ACHN (cell line): Measurements from ENCODE around the gene TNKS1BP1.
A peak's percentile ranks its signal among the peaks of the same experiment; 100 is the strongest.
"Not testable (repeated sequence)": the region's sequence is repeated elsewhere in the genome, so short reads cannot be mapped to it uniquely, and the experiment has no call there.

Source experiments
- DNase-seq: peaks from one replicate; pipeline ENCODE4 v3.0.0-alpha.2; 2015
- in situ Hi-C: cut with HindIII; loops from 2 replicates; pipeline ENCODE4 v1.10.0; 2017; ENCODE audit warnings: low sequenced_read_pairs, low pct_ligation_motif_present, low pct_unique_long_range_greater_than_20kb

TNKS1BP1 gene

GRCh38 chr11:57324886-57325734 is at the start of gene TNKS1BP1:
Gene TNKS1BP1 (minus strand): TSS chr11:57324952. CDS start chr11:57321885, 3,067 bp downstream.
- peak; percentile 92 for DNase-seq
- in situ Hi-C loops: no loop called here

- in situ Hi-C loops: no loop called here
Observed at GRCh38 chr11:57373146-57373545, 48.4 kb upstream of the TNKS1BP1 start.

GRCh38 chr11:57370941-57371340 is 46.2 kb upstream of the TNKS1BP1 start:
- in situ Hi-C loops: no loop called here

More at GRCh38 chr11:57373146-57373545, 48.4 kb upstream of the TNKS1BP1 start:
- no peak for DNase-seq

GRCh38 chr11:57370251-57370650 is 45.5 kb upstream of the TNKS1BP1 start:
- in situ Hi-C loops: no loop called here
- no peak for DNase-seq

More at GRCh38 chr11:57370941-57371340, 46.2 kb upstream of the TNKS1BP1 start:
- no peak for DNase-seq

GRCh38 chr11:57368845-57369232 is 44.1 kb upstream of the TNKS1BP1 start:
- in situ Hi-C loops: no loop called here
- DNase-seq: no peak

GRCh38 chr11:57368106-57368844 is 43.5 kb upstream of the TNKS1BP1 start:
- in situ Hi-C loops: no loop called here
- DNase-seq: no peak

GRCh38 chr11:57364851-57365660 is 40.3 kb upstream of the TNKS1BP1 start:
- DNase-seq: no peak
- in situ Hi-C loops: no loop called here

GRCh38 chr11:57363131-57364080 is 38.7 kb upstream of the TNKS1BP1 start:
- no peak for DNase-seq
- in situ Hi-C loops: no loop called here

GRCh38 chr11:57361926-57362325 is 37.2 kb upstream of the TNKS1BP1 start:
- in situ Hi-C loops: no loop called here
- DNase-seq: no peak

GRCh38 chr11:57361420-57361819 is 36.7 kb upstream of the TNKS1BP1 start:
- DNase-seq, in situ Hi-C loops: not testable (repeated sequence)

- no peak for DNase-seq
- in situ Hi-C loops: no loop called here
Observed at GRCh38 chr11:57360991-57361390, 36.2 kb upstream of the TNKS1BP1 start.

- DNase-seq: no peak
- in situ Hi-C loops: no loop called here
Observed at GRCh38 chr11:57359896-57360690, 35.3 kb upstream of the TNKS1BP1 start.

GRCh38 chr11:57359396-57359795 is 34.6 kb upstream of the TNKS1BP1 start:
- in situ Hi-C loops: no loop called here

GRCh38 chr11:57358991-57359390 is 34.2 kb upstream of the TNKS1BP1 start:
- in situ Hi-C loops: no loop called here
- DNase-seq: no peak

More at GRCh38 chr11:57359396-57359795, 34.6 kb upstream of the TNKS1BP1 start:
- no peak for DNase-seq

- DNase-seq: no peak
- in situ Hi-C loops: no loop called here
Observed at GRCh38 chr11:57358543-57358961, 33.8 kb upstream of the TNKS1BP1 start.

GRCh38 chr11:57357856-57358255 is 33.1 kb upstream of the TNKS1BP1 start:
- DNase-seq: no peak
- in situ Hi-C loops: no loop called here

- no peak for DNase-seq
- in situ Hi-C loops: no loop called here
Observed at GRCh38 chr11:57357310-57357709, 32.6 kb upstream of the TNKS1BP1 start.
